GM19438 (cell line): ENCODE results near the gene ANO8.
"Not testable (repeated sequence)": the region's sequence is repeated elsewhere in the genome, so short reads cannot be mapped to it uniquely, and the experiment has no call there.

ENCODE experiments used
- ATAC-seq: cut with Tn5 transposase; IDR thresholded peaks from one replicate; pipeline ENCODE4 v1.9.1; 2021; ENCODE audit warnings: low read depth; ENCODE audit not compliant: unreplicated experiment

Gene ANO8

GRCh38 chr19:17312189-17313113, 22.2 kb downstream of the ANO8 start:
- ATAC-seq: no peak

- no peak for ATAC-seq
Observed at GRCh38 chr19:17311455-17312188, 23.0 kb downstream of the ANO8 start.

- no peak for ATAC-seq
Observed at GRCh38 chr19:17309965-17310461, 24.6 kb downstream of the ANO8 start.

GRCh38 chr19:17309198-17309964, 25.3 kb downstream of the ANO8 start, which contains the start of gene DDA1:
DDA1 (plus strand) TSS chr19:17309563; CDS start chr19:17309655, 92 bp downstream.
- ATAC-seq: peak; percentile 52

GRCh38 chr19:17307876-17308377, 26.7 kb downstream of the ANO8 start:
- no peak for ATAC-seq

GRCh38 chr19:17306285-17306714, 28.4 kb downstream of the ANO8 start:
- no peak for ATAC-seq

- peak; percentile 53 for ATAC-seq
Observed at GRCh38 chr19:17305517-17306284, 29.0 kb downstream of the ANO8 start, which contains the start of gene MRPL34. MRPL34 (plus strand) TSS chr19:17305872; CDS start chr19:17305893, 21 bp downstream.

- ATAC-seq: no peak
Observed at GRCh38 chr19:17305216-17305516, 29.5 kb downstream of the ANO8 start.

GRCh38 chr19:17304386-17305215, 30.1 kb downstream of the ANO8 start:
- no peak for ATAC-seq

GRCh38 chr19:17303940-17304267, 30.8 kb downstream of the ANO8 start:
- no peak for ATAC-seq

GRCh38 chr19:17303167-17303939, 31.3 kb downstream of the ANO8 start, which contains the start of gene ABHD8:
ABHD8 (minus strand) TSS chr19:17303425; CDS start chr19:17301616, 1,809 bp downstream.
- ATAC-seq: peak; percentile 55

GRCh38 chr19:17302391-17303166, 32.1 kb downstream of the ANO8 start:
- no peak for ATAC-seq

GRCh38 chr19:17300992-17301619, 33.5 kb downstream of the ANO8 start:
- ATAC-seq: no peak

GRCh38 chr19:17296976-17297375, 37.7 kb downstream of the ANO8 start:
- no peak for ATAC-seq

GRCh38 chr19:17296273-17296672, 38.4 kb downstream of the ANO8 start:
- no peak for ATAC-seq

- ATAC-seq: not testable (repeated sequence)
Observed at GRCh38 chr19:17295551-17295950, 39.1 kb downstream of the ANO8 start.
